Kasumi-1 (cell line): ENCODE results near the gene ANKRD33B.
A peak's percentile ranks its signal among the peaks of the same experiment; 100 is the strongest.
"Not testable (repeated sequence)": the region's sequence is repeated elsewhere in the genome, so short reads cannot be mapped to it uniquely, and the experiment has no call there.

Source experiments
- DNase-seq, 2 experiments: peaks; one replicate each; lab custom pipeline; 2025; lab: John Stamatoyannopoulos, UW

ANKRD33B gene

GRCh38 chr5:10661401-10661800 is 97.5 kb downstream of the ANKRD33B start:
- DNase-seq: no peak

GRCh38 chr5:10662083-10662482 is 98.2 kb downstream of the ANKRD33B start:
- no peak for DNase-seq

GRCh38 chr5:10662661-10663488 is 99.0 kb downstream of the ANKRD33B start:
- DNase-seq: no peak

GRCh38 chr5:10663489-10664179 is 99.8 kb downstream of the ANKRD33B start:
- no peak for DNase-seq

- DNase-seq: not testable (repeated sequence)
These were observed 100.4 kb downstream of the ANKRD33B start for GRCh38 chr5:10664180-10664769.

GRCh38 chr5:10665799-10666198 is 101.9 kb downstream of the ANKRD33B start:
- DNase-seq: no peak

- no peak for DNase-seq
These were observed 102.8 kb downstream of the ANKRD33B start for GRCh38 chr5:10666531-10667299.

- DNase-seq: no peak
These were observed 103.7 kb downstream of the ANKRD33B start for GRCh38 chr5:10667431-10668057.

- DNase-seq: no peak
These were observed 104.8 kb downstream of the ANKRD33B start for GRCh38 chr5:10668697-10669096.

- DNase-seq: no peak
These were observed 106.1 kb downstream of the ANKRD33B start for GRCh38 chr5:10669983-10670382.

GRCh38 chr5:10671041-10672008 is 107.5 kb downstream of the ANKRD33B start:
- DNase-seq: peak; percentile 74 to 76

- no peak for DNase-seq
These were observed 108.5 kb downstream of the ANKRD33B start for GRCh38 chr5:10672146-10673016.

GRCh38 chr5:10673017-10673389 is 109.1 kb downstream of the ANKRD33B start:
- DNase-seq: no peak

GRCh38 chr5:10673407-10673806 is 109.5 kb downstream of the ANKRD33B start:
- no peak for DNase-seq

- no peak for DNase-seq
These were observed 110.2 kb downstream of the ANKRD33B start for GRCh38 chr5:10674096-10674495.

- DNase-seq: no peak
These were observed 110.7 kb downstream of the ANKRD33B start for GRCh38 chr5:10674582-10674981.

GRCh38 chr5:10675177-10675700 is 111.4 kb downstream of the ANKRD33B start:
- no peak for DNase-seq

GRCh38 chr5:10676224-10676623 is 112.4 kb downstream of the ANKRD33B start:
- no peak for DNase-seq

- DNase-seq: no peak
These were observed 113.1 kb downstream of the ANKRD33B start for GRCh38 chr5:10676946-10677345.
